NT2/D1 (cell line): ENCODE data around the gene OR10V1.

Source experiments
- YY1 ChIP-seq: IDR thresholded peaks from 2 replicates; pipeline ENCODE4 v1.6.1; 2011; ENCODE audit not compliant: insufficient read length, insufficient read depth
- ZNF274 ChIP-seq: IDR thresholded peaks from 2 replicates; pipeline ENCODE4 v1.6.1; 2011; ENCODE audit warnings: mild to moderate bottlenecking, low read depth, low read length

DNA sequence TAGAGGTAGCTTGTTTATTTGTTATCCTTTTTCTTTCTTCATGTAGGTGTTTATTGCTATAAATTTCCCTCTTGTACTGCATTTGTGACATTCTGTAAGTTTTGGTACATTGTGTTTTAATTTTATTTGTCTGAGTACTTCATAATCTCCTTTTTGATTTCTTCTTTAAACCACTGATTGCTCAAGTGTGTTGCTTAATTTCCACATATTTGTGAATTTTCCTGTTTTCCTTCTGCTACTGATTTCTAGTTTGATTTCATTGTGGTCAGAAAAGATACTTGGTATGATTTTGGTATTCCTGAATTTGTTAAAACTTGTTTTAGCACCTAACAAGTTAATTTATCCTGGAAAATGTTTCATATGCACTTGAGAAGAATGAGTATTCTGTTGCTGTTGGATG, 15.1 kb downstream of the OR10V1 start:
- TF ChIP-seq ZNF274 (no peak), YY1 (no peak)
